NCI-H510A (cell line): Measurements from ENCODE around the gene SORL1.

Source experiments
- DNase-seq: peaks from one replicate; lab custom pipeline; 2025; lab: John Stamatoyannopoulos, UW

The SORL1 gene

GRCh38 chr11:121656328-121657090 lies 204.4 kb downstream of the SORL1 start:
- no peak for DNase-seq

- no peak for DNase-seq
Measured at GRCh38 chr11:121657146-121657545, 205.0 kb downstream of the SORL1 start.

GRCh38 chr11:121659811-121660210 lies 207.7 kb downstream of the SORL1 start:
- DNase-seq = no peak

- no peak for DNase-seq
Measured at GRCh38 chr11:121661880-121662486, 209.9 kb downstream of the SORL1 start.

GRCh38 chr11:121664144-121664543 lies 212.0 kb downstream of the SORL1 start:
- DNase-seq = no peak

GRCh38 chr11:121665206-121665838 lies 213.2 kb downstream of the SORL1 start:
- no peak for DNase-seq

GRCh38 chr11:121667836-121668235 lies 215.7 kb downstream of the SORL1 start:
- no peak for DNase-seq

- no peak for DNase-seq
Measured at GRCh38 chr11:121669422-121669821, 217.3 kb downstream of the SORL1 start.

GRCh38 chr11:121670266-121670665 lies 218.2 kb downstream of the SORL1 start:
- no peak for DNase-seq

GRCh38 chr11:121670805-121671282 lies 218.7 kb downstream of the SORL1 start:
- no peak for DNase-seq

GRCh38 chr11:121671283-121672168 lies 219.4 kb downstream of the SORL1 start:
- no peak for DNase-seq

GRCh38 chr11:121672630-121673487 lies 220.7 kb downstream of the SORL1 start:
- DNase-seq = no peak

- no peak for DNase-seq
Measured at GRCh38 chr11:121681550-121682268, 229.6 kb downstream of the SORL1 start.
